Peyer's patch (tissue), 4 donors: ENCODE measurements around the gene RCN2.
"Not testable (repeated sequence)": the region's sequence is repeated elsewhere in the genome, so short reads cannot be mapped to it uniquely, and the experiment has no call there.

ENCODE experiments used
- CTCF ChIP-seq, 6 experiments: fragments of 450-650 bp in 4 of 6; fragments of 200-600 bp in 2 of 6; sonication (generic) in 1 of 6; IDR thresholded peaks; one replicate each; pipeline ENCODE4 v1.5.1; 2017 to 2019; ENCODE audit warnings: antibody characterized with exemption in 6 of 6, mild to moderate bottlenecking in 3 of 6, moderate library complexity in 1 of 6
- POLR2A ChIP-seq, 2 donors: fragments of 450-650 bp; IDR thresholded peaks; one replicate each; pipeline ENCODE4 v1.5.1; 2017; ENCODE audit warnings: antibody characterized with exemption in 2 of 2, mild to moderate bottlenecking in 2 of 2, moderate library complexity in 2 of 2

GRCh38 chr15:76899931-76900310 is 31.6 kb upstream of the RCN2 start:
- TF ChIP-seq CTCF, POLR2A (IDR thresholded peaks at IDR 0.05): not testable (repeated sequence)
